Right ventricle myocardium superior (tissue), 1 donor: ENCODE data around the gene DGAT2. TPM values are rescaled to one million over a fixed set of nuclear protein-coding genes. Genes with fewer than 3 reads are reported as not detected.

Source experiments
- ATAC-seq: fragments of 200-7000 bp; cut with Tn5 transposase; one replicate; pipeline ENCODE4 v1.9.1; 2020; ENCODE audit warnings: mild to moderate bottlenecking; ENCODE audit not compliant: poor library complexity
- DNase-seq: peaks from one replicate; pipeline ENCODE4 v3.0.0-alpha.2; 2020
- intact Hi-C: fragments of 100-400 bp; cut with DNase I; formaldehyde crosslinking; loops from one replicate; pipeline ENCODE4 v1.11.2; 2022
- total RNA-seq: library from RNA; stranded (reverse); fragmentation: NEBNext Ultra II Directional; extraction: Animal tissue kit (Norgen Biotek cat#: 25700); gene quantifications from one replicate; pipeline ENCODE4 v1.2.1, GENCODE V29; 2021
- donor health status: DM: no; HTN: yes; CAD: no; lungs with severe emphysema.

Gene DGAT2
- total RNA-seq, 1 donor from 2014 or later: 20.7 TPM

DNA sequence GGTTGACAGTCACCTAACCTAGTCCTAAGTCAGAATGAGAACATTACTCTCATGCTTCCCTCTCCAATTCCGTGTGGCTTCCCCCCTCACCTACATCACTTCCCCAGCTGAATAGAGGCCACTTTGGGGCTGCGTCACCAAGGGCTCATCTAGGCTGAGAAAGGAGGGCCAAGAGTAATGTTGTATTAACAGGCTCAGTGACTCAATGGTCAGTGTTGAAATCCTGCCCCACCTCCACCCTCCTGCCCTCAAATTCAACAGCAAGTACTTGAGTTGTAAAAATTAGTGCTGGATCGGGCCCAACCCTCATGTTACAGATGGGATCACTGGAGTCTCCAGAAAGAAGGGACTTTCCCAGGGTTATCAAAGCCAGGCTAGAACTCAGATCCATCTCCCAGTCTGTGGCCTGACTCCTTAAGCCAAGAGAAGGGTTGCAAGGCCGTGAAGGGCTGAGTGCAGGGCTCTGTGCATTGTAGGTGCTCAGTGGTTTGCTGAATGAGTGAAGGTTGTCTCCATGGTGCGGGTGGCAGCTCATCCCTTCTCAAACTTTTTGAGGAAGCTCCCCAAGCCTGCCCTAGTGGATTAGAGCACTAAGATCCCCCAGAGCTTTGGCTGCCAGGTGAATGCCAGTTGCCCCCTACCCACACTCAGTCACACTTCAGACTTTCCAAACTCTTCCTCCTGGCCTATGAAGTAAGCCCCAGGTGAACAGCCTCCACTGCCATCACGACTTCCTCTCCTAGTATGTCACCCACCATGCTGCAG lies 3.2 kb downstream of the DGAT2 start:
- intact Hi-C loops: no loop called here
- no peak for ATAC-seq
- no peak for DNase-seq

DNA sequence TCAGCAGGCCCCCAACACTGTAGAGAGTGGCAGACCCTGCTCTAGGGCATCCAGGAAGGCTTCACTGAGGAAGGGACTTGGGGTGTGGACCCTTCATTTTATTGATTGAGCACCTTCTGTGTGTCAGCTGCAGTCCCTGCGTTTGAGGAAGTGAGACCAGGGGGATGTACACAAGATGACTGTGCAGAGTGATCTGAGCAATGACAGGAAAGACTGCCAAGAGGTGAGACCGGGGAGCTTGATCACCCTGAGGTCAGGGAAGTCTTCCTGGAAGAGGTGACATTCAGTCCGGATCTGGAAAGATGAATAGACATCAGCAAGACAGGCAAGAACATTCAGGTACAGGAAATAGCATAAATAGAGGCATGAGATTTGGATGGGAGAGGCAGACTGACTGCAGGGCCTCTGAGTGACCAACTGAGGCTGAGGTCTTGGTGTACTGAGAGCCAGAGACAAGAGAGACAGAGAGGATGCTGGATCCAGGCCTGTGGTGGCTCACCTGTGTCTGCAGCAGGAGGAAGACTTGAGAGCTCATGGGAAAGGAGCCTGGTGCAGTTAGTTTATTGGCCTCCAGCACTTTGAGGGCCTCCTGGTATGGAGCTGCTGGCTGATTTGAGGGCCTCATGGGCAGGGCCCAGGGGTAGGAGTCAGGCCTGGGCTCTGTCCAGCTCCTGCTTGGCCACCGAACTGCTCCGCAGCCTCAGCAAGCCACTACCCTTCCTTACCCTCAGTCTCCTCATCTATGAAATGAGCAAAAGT lies 5.2 kb downstream of the DGAT2 start:
- intact Hi-C loops: no loop called here
- DNase-seq: peak; percentile 31
- no peak for ATAC-seq

DNA sequence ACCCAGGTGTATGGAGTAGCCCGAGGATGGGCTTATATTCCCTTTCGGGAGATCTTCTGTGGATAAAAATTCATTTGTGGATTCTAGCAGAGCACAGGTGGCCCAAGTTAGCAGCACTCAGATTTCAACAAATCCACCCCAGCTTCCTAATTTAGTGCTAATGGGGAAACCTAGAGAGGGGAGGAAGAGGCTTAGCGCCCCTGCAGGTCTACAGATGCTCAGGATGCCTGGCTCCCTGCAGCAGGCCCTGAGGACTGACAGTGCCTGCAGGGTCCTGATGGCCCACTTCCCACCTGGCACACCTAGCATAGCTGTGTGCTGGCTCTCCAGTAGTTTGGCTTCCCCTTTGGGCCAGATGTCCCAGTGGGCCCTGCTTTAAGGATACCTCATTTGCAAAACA lies 6.5 kb downstream of the DGAT2 start:
- DNase-seq (no peak), ATAC-seq (no peak)
- intact Hi-C loops: no loop called here

DNA sequence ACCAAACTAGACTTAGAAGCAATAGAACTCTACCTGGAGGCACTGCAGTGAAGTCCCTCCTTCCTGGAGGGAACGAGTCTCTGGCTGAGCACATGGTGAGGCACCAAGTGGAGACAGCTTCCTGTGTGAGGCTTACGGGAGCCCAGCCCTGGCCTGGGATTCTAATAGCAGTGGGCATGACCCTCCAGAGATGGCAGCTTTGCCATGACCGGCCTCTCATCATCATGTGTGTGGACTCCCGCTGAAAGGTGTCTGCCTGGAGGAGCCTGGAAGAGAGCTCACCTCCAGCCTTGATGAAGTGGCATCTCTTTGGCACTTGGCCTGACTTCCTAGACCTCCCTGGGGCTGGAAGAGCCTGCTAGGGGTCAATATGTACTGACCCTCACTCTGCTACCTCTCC lies 8.0 kb downstream of the DGAT2 start:
- peak; percentile 35 for DNase-seq
- intact Hi-C loops: no loop called here
- ATAC-seq: no peak

DNA sequence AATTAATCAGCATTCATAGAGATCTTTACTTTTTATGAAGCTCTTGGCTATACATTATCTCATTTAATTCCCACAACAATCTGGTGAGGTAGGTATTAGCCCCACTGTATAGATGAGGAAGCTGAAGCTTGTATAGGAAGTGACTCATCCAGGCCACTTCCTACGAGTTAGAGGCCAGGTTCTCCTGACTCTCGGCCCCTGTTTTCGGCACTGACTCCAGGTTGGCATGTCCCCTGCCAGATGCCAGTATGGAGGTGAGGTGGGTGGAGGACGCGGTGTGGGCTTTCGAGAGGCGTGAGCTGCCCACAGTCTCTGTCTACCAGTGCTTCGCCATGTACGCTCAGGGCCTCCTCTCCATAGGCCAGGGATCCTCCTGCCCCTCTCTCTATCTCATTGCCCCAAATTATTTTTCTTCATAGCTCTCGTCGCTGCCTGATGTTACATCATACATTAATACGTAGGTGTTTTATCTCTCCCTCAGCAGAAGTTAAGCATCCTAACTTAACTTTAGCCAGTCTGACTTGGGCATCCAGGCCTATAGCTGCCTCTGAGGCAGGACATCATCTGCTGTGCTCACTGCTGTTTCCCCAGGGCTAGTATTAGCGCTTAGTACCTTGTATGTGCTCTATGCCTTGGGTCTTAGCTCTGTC lies 9.0 kb downstream of the DGAT2 start:
- intact Hi-C loops: no loop called here

DNA sequence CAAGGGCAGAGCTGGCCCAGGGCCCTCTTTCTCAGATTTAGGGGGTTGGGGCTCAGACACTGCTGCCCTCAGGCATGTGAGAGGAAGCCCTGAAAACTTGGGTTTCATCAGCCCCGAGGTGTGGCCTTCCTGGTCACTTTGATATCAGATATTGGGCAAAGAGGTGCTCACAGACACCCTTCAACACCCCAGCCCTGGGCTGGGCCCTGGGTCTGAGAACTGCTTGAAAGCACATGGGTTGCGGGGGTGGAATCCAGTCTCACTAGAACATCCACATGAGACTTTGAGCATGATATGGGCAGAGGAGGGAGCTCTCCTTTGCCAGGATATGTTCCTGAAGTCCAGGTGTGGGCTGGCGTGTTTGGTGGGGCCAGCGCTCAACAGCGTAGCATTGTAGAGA lies 10.4 kb downstream of the DGAT2 start:
- no peak for ATAC-seq

More for the DNA sequence above, 9.0 kb downstream of the DGAT2 start:
- peak; percentile 38 for DNase-seq
- no peak for ATAC-seq

DNA sequence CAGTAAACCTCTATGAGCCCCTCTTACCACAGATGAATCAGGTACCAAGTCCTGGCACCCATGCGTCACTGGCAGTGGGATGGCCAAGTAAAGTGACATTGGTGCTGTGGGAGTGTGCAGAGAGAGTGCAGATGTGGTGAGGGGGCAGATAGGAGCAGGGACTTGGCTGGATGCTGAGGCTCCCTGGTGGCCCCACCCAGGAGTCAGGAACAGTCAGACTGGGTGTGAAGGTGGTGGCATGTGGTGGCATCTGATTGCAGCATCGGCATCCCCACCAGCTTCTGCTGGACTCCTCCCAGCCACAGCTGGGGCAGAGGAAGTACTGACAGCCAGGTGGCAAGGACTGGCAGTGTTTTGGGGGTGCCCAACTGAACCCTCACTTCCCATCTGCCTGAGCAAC lies 11.4 kb downstream of the DGAT2 start:
- no peak for ATAC-seq
- peak; percentile 22 for DNase-seq
- intact Hi-C loops: no loop called here

More for the DNA sequence above, 10.4 kb downstream of the DGAT2 start:
- peak; percentile 22 for DNase-seq
- intact Hi-C loops: no loop called here

DNA sequence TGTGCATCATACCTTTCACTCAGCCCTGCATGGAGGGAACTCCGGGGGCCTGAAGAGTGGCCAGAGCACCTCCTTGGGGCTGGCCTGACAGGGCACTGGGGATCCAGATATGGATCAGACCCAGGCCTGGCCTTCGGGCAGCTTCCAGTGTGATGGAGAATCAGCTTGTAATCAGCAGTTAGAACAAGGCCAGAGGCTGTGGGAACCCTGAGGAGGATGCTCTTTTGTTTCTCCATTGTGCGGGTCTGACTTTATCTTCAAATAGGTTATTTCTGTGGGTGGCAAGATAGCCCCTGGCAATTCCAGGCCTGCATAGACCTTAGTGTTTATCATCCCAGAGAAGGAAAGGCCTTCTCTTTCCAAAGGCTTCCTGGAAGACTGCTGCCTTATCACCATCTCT lies 12.3 kb downstream of the DGAT2 start:
- intact Hi-C loops: no loop called here
- DNase-seq (peak; percentile 24), ATAC-seq (no peak)

DNA sequence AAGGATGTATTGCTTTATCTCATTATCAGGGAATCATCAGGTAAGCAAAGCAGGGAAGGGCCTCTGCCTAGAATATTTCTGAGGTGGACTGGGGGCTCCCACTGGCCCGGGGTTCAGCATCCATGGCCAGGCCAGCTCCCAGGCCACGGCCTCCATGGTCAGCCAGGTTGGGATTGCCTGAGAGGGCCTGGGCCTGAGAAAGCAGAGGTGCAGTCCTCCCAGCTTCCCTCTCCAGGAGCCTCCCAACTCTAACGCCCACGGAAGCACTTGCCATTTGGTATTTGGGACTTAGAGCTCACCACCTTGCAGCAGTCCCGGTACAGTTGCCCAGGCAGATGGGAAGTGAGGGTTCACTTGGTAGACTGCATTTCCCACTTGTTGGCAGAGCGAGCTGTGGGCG lies 12.7 kb downstream of the DGAT2 start:
- intact Hi-C loops: no loop called here
- no peak for ATAC-seq
- peak; percentile 14 for DNase-seq

DNA sequence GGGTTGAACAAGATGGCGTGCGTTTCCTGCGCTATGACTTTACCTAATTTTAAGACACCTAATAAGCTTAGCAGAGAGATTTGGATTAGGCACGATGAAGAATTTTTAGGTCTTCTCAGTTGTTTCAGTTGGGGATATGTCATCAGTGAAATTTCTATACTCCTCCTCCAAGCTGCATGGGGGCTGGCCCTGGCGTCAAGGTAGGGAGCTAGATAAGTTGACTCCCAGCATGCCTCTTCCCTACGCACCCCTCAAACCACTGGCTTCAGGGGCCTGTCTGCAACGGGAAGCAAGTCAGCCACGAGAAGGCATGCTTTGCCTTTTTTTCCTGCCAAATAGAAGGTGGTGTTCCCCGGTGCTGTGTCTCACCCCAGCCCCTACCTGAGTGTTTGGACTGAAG lies 13.3 kb downstream of the DGAT2 start:
- ATAC-seq (no peak), DNase-seq (no peak)
- intact Hi-C loops: no loop called here

DNA sequence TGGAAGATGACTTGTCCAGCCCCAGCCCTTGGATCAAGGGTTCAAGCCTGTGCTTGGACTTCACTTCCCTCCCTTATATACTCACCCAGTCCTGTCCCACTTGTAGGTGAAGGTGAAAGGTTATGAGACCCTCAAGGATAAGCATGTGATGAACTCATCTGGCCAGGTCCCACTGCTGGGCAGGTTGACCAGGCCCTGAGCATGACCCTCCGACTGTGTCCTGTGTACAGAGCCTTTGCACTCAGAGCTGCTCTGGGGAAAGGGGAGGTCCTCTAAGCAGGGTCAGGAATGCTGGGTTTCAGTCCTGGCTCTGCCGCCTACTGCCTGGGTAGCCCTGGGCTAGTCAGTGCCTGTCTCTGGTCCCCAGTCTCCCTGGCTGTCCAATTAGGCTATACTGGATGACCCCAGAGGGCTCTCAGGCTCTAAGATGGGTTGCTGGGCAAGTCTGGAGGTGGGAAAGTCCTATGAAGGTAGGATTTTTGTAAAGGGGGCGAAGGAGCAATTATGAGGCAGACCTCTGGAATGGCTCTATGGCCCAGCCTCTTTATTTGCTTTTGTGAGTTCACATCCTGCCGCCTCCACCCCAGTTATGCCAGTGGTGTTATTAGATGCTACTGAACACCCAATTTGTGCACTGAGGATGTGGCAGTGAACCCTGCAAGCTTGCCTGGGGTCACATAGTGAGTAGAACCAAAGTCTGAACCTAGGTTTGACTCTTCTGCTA lies 14.1 kb downstream of the DGAT2 start:
- DNase-seq (peak; percentile 13), ATAC-seq (no peak)
- intact Hi-C loops: no loop called here

DNA sequence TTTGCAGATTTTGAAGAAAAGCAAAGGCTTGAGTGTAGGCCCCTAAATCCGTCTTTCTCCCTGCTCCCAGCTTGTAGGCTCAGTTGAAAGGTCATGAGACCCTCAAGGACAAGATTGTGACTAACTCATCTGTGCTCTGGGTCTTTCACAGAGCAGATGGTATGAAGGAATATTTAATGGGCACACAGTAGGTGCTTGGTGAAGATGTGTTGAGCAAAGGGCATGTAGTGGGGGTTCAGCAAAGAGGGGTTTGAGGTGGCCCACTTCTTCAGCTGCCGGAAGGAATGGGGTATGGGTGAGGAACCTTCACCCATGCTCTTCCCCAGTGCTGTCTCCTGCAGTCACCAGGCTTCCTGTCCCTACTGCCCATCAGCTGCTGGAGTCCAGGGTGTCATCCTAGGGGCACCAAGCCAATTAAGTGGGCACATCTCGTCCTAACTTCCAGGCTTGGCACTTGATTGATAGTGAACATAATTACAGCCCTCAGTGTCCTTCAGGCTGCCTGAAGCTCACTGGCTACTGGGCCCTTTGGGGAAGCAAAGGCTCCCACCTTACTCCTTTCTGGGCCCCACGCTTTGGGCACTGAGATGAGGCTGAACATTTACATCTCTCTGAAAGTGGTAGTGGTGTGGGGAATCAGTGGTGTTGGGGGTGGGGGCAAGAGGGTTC lies 15.0 kb downstream of the DGAT2 start:
- peak; percentile 14 for DNase-seq
- ATAC-seq: no peak
- intact Hi-C loops: no loop called here

DNA sequence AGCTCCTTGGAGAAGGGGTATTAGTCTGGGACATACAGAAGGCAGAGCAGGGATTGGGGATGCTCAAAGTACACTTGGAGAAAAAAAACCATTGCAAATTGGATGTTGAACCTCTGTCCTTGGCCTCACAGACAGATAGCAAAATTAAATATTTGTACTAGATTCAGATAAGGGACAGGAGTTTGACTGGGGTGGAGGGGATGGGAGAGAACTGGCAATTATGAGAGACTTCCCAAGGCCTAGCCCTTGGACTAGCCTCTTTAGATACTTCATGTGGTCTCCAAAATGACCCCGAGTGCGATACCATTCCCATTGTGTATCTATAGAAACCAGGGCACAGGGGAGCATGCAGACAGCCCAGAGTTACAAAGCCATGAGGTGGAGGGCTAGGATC lies 15.5 kb downstream of the DGAT2 start:
- intact Hi-C loops: no loop called here
- DNase-seq (no peak), ATAC-seq (no peak)

DNA sequence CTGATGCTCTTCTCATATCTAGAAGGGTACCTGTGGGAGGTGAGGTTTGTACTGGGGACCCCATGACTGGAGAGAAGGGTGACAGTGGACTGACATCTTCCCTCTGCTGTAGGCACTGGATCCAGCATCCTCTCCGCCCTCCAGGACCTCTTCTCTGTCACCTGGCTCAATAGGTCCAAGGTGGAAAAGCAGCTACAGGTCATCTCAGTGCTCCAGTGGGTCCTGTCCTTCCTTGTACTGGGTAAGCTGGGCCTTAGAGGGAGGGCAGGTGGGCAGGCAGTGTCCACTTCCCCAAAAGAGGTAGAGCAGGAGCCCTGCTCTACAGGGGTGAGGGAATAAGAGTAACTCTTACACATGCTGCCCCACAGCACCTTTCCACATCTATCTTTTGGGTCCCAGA lies 15.9 kb downstream of the DGAT2 start:
- ATAC-seq (no peak), DNase-seq (no peak)
- intact Hi-C loops: no loop called here

DNA sequence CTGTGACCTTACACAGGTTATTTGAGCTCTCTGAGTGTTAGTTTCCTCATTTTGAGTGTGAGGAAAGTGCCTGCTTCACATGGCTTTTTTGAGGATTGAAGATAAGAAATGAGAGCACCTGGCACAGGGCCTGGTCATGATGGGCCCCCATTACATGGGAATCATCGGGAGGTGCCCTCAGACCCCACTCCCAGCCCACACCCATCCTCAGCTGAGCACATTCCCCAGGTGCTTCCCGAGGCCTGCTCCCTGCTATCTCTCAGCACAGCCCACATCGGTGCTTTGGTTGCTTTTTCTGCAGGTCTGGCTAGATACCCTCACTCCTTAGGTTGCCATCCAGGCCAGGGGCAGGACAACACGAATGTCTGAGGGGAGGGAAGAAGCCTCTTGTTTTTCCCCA lies 16.6 kb downstream of the DGAT2 start:
- intact Hi-C loops: no loop called here
- no peak for DNase-seq
- ATAC-seq: no peak

DNA sequence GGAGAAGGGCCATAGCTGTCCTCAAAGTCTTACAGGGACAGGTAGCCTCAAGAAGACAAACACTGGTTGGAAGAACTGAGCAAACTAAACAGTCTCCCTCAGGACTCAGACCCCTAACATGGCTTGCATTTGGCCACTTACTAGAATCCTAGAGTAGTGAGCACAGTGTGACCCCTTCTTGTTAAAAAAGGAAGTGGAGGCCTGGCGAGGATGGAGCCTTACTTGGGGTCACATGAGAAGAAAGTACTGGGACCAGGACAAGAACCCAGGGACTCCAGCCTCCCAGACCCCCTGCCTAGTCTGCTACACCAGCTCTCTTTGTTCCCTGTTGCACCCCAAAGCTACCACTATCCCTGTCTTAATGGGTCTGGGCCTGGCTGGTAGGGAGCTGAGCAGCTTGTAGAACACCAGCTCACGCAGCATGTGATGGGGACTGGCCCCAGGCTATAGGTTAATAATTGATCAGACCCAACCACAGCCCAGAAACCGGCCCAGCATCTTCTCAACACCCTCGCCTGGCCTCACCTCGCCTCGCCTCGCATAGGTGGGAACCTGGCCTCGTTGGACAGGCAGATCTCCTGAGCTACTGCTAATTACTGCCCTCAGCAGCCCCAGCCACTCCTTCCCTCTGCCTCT lies 17.6 kb downstream of the DGAT2 start:
- intact Hi-C loops: no loop called here
- DNase-seq (peak; percentile 17), ATAC-seq (no peak)

DNA sequence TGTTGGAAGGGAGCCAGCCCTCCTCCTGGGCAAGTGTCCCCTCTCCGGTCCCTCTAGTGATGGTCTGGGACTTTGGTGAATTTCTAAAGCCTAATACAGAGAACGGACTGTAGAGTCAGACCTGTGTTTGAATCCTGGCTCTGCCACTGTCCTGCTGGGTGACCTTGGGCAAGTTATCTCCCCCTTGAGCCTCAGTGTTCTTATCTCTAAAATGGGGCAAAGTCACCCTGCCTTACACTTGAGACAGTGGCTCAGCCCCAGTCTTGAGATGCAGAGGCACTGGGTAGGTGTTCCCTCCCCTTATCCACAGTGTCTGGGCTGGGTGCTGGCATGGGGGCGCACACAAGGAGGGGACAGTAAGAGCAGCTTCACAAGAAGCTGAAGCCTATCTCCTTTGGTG lies 20.9 kb downstream of the DGAT2 start:
- ATAC-seq (no peak), DNase-seq (peak; percentile 20)
- intact Hi-C loops: no loop called here

DNA sequence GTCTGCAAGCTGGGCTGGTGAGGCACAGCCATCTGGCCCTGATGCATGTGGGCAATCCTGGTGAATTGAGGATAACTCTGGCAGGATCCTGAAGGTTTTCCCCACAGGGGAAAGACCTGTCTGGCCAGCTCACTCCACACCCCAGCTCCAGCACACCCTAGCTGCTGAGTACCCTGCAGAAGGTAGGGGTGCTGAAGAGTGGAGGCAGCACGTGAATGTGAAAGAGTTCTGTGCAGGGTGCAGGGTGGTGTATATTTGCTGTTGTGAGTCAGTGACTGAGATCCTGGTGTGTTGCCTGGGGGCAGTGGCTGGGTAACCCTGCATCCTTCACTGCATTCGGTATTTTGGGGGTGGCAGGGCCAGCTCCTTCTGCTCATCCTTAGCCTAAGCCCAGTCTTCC lies 22.4 kb downstream of the DGAT2 start:
- peak; percentile 12 for DNase-seq
- intact Hi-C loops: no loop called here
- ATAC-seq: no peak
